ENCODE data around the gene CALHM1.
"Not testable (repeated sequence)": the region's sequence is repeated elsewhere in the genome, so short reads cannot be mapped to it uniquely, and the experiment has no call there.

CALHM1 gene

GRCh38 chr10:103427866-103428265 is 30.8 kb downstream of the CALHM1 start:
- Histone ChIP-seq H3K9me3 (ENCODE audit: low read length) (no peaks in the 10 kb centered on the region), H3K27me3 (ENCODE audit: insufficient read depth, low read length) (no peaks in the 10 kb centered on the region), H3K36me3 (ENCODE audit: insufficient read depth, low read length) (peaks cover 84% of the 10 kb centered on the region), H3K4me1 (ENCODE audit: insufficient read depth, low read length) (no peaks in the 10 kb centered on the region), H3K4me3 (ENCODE audit: low read length) (no peak overlapping the region), H2AFZ (ENCODE audit: low read depth, low read length) (no peak overlapping the region)

- no peaks in the 10 kb centered on the region for H3K4me1 ChIP-seq (ENCODE audit: insufficient read depth, low read length)
- no peaks in the 10 kb centered on the region for H3K27me3 ChIP-seq (ENCODE audit: insufficient read depth, low read length)
- H3K4me3 ChIP-seq (ENCODE audit: low read length), result no peak overlapping the region
- no peaks in the 10 kb centered on the region for H3K9me3 ChIP-seq (ENCODE audit: low read length)
- H2AFZ ChIP-seq (ENCODE audit: low read depth, low read length), result no peak overlapping the region
- H3K36me3 ChIP-seq (ENCODE audit: insufficient read depth, low read length), result peaks cover 79% of the 10 kb centered on the region
Measured at GRCh38 chr10:103423748-103424147, 35.0 kb downstream of the CALHM1 start.

DNA sequence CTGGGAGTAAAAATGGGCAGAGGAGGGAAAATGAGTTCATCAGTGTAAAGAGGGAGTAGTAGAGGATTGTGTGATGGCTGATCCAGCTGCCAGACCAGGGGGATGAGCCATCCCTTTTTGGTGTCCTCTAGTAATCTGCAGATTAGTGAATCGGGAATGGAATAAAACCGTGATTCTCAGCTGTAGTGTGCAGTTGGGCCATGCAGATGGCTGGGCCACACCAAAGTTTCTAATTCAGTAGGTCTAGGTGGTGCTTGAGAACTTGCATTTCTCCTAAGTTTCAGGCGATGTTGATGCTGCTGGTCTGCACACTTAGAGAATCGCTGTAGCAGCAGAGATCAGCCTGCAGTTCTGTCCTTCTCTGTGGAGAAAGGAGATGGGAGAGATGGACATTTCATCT is 39.6 kb downstream of the CALHM1 start:
- no peaks in the 10 kb centered on the region for H3K4me1 ChIP-seq (ENCODE audit: insufficient read depth, low read length)
- H3K27me3 ChIP-seq (ENCODE audit: insufficient read depth, low read length), result no peaks in the 10 kb centered on the region
- H3K36me3 ChIP-seq (ENCODE audit: insufficient read depth, low read length), result peaks cover 89% of the 10 kb centered on the region
- H2AFZ ChIP-seq (ENCODE audit: low read depth, low read length), result no peak overlapping the region
- no peak overlapping the region for H3K4me3 ChIP-seq (ENCODE audit: low read length)
- no peaks in the 10 kb centered on the region for H3K9me3 ChIP-seq (ENCODE audit: low read length)

DNA sequence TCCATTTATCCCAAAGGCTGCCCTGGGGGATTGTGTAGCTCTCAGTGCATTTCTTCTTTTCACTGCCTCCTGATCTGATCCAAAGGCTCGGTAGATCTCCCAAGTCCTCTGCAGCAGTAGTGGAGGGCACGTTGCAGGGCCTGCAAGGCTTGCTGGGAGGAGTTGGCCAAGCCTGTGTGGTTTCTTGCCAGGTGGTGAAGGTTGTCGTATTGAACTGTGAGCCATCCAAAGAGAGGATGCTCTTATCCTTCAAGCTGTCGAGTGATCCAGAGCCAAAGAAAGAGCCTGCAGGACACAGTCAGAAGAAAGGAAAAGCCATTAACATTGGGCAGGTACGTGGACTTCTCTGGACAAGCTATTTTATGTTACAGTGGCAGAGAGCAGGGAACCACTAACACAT is 41.1 kb downstream of the CALHM1 start:
- H3K9me3 ChIP-seq (ENCODE audit: low read length), result no peaks in the 10 kb centered on the region
- no peak overlapping the region for H2AFZ ChIP-seq (ENCODE audit: low read depth, low read length)
- H3K4me3 ChIP-seq (ENCODE audit: low read length), result no peak overlapping the region
- no peaks in the 10 kb centered on the region for H3K4me1 ChIP-seq (ENCODE audit: insufficient read depth, low read length)
- peaks cover 89% of the 10 kb centered on the region for H3K36me3 ChIP-seq (ENCODE audit: insufficient read depth, low read length)
- no peaks in the 10 kb centered on the region for H3K27me3 ChIP-seq (ENCODE audit: insufficient read depth, low read length)

GRCh38 chr10:103417148-103417469 is 41.6 kb downstream of the CALHM1 start:
- not testable (repeated sequence) for H2AFZ ChIP-seq (ENCODE audit: low read depth, low read length); H3K9me3 ChIP-seq (ENCODE audit: low read length); H3K4me3 ChIP-seq (ENCODE audit: low read length); H3K27me3 ChIP-seq (ENCODE audit: insufficient read depth, low read length); H3K4me1 ChIP-seq (ENCODE audit: insufficient read depth, low read length)
- H3K36me3 ChIP-seq (ENCODE audit: insufficient read depth, low read length), result peaks cover 86% of the 10 kb centered on the region

DNA sequence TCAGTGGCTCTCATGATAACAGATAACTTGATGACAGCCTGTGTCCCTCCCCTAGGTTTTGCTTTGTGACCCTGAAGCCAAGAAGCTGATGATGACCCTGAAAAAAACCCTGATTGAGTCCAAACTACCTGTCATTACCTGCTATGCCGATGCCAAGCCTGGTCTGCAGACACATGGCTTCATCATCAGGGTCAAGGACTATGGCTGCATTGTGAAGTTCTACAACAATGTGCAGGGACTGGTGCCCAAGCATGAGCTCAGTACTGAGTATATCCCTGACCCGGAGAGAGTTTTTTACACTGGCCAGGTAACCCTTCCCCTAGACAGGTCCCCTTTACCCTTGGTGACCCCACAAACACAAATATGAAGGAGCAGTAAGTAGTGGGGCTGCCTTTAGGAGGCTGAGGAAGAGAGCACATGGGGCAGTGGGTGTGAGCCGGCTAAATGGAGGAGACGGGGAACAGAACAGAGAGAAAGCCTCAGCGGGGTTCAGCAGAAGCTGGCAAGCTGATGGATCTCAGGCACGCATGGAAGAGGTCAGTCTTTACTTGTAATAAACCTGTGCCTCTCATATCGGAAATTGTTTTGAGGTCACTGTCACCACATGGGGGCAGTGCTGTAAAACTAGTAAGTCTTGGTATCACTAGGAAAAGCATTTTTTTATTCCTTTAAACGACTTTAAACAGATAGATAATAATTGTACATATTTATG is 42.1 kb downstream of the CALHM1 start:
- no peaks in the 10 kb centered on the region for H3K9me3 ChIP-seq (ENCODE audit: low read length)
- no peaks in the 10 kb centered on the region for H3K4me1 ChIP-seq (ENCODE audit: insufficient read depth, low read length)
- peaks cover 90% of the 10 kb centered on the region for H3K36me3 ChIP-seq (ENCODE audit: insufficient read depth, low read length)
- no peaks in the 10 kb centered on the region for H3K27me3 ChIP-seq (ENCODE audit: insufficient read depth, low read length)
- H2AFZ ChIP-seq (ENCODE audit: low read depth, low read length), result no peak overlapping the region
- H3K4me3 ChIP-seq (ENCODE audit: low read length), result no peak overlapping the region

DNA sequence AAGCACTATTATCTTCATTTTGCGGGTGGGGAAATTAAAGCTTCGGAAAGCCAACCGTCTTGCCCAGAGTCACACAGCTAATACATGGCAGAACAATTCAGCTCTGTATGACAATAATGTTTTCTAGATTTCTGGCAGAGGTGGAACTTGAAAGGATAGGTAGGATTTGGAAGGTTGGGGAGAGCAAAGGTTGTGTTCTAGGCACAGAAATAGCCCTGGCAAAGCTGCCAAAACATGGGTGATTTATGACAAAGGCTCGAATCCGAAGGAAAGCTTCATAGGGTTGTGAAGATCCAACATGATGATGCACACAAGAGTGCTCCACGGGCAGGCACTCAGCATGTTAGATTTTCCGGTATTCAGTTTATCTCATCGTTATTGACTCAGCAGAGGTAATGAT is 43.1 kb downstream of the CALHM1 start:
- Histone ChIP-seq H2AFZ (ENCODE audit: low read depth, low read length) (no peak overlapping the region), H3K4me1 (ENCODE audit: insufficient read depth, low read length) (no peaks in the 10 kb centered on the region), H3K27me3 (ENCODE audit: insufficient read depth, low read length) (no peaks in the 10 kb centered on the region), H3K4me3 (ENCODE audit: low read length) (no peak overlapping the region), H3K9me3 (ENCODE audit: low read length) (no peaks in the 10 kb centered on the region), H3K36me3 (ENCODE audit: insufficient read depth, low read length) (peaks cover 89% of the 10 kb centered on the region)

GRCh38 chr10:103413564-103413963 is 45.1 kb downstream of the CALHM1 start:
- Histone ChIP-seq H3K27me3 (ENCODE audit: insufficient read depth, low read length) (no peaks in the 10 kb centered on the region), H2AFZ (ENCODE audit: low read depth, low read length) (no peak overlapping the region), H3K4me3 (ENCODE audit: low read length) (no peak overlapping the region), H3K36me3 (ENCODE audit: insufficient read depth, low read length) (peaks cover 83% of the 10 kb centered on the region), H3K9me3 (ENCODE audit: low read length) (no peaks in the 10 kb centered on the region), H3K4me1 (ENCODE audit: insufficient read depth, low read length) (no peaks in the 10 kb centered on the region)

Data from neuron (in vitro differentiated cells).